Muscle of leg (tissue), 11 donors: ENCODE measurements around the gene HSPA5. TPM values are rescaled to one million over a fixed set of nuclear protein-coding genes. Genes with fewer than 3 reads are reported as not detected.
A peak's percentile ranks its signal among the peaks of the same experiment; 100 is the strongest.
"Not testable (repeated sequence)": the region's sequence is repeated elsewhere in the genome, so short reads cannot be mapped to it uniquely, and the experiment has no call there.

Source experiments
- DNase-seq: peaks from one replicate; pipeline ENCODE4 v3.0.0; 2013
- H3K27ac ChIP-seq: one replicate; pipeline ENCODE4 v1.5.1; 2013; ENCODE audit warnings: mild to moderate bottlenecking, low read length, control low read depth
- H3K27me3 ChIP-seq: one replicate; pipeline ENCODE4 v1.6.1; 2013; ENCODE audit warnings: low read length; ENCODE audit not compliant: control insufficient read depth, insufficient read depth
- H3K36me3 ChIP-seq: one replicate; pipeline ENCODE4 v1.6.1; 2013; ENCODE audit warnings: low read length; ENCODE audit not compliant: control insufficient read depth, insufficient read depth
- H3K4me1 ChIP-seq: one replicate; pipeline ENCODE4 v1.6.1; 2013; ENCODE audit warnings: low read length; ENCODE audit not compliant: control insufficient read depth, insufficient read depth
- H3K4me3 ChIP-seq: one replicate; pipeline ENCODE4 v1.5.1; 2013; ENCODE audit warnings: low read length, control low read depth
- H3K9me3 ChIP-seq: replicated peaks from 2 replicates; pipeline ENCODE4 v1.6.1; 2013; ENCODE audit warnings: low read depth, low read length; ENCODE audit not compliant: control insufficient read depth
- WGBS: methylation state at CpG from one replicate; pipeline ENCODE4 v1.1.5; 2013; ENCODE audit warnings: missing lambda C conversion rate; ENCODE audit not compliant: insufficient coverage; 5-methylcytosine and 5-hydroxymethylcytosine counted together
- polyA plus RNA-seq, 8 donors: library from polyadenylated mRNA; unstranded; fragments of 120-200 nt; gene quantifications; one replicate each; pipeline versions ENCODE4 v1.2.1 to v1.2.3, GENCODE V29; 2013; ENCODE audit warnings: inconsistent platforms in 1 of 8, low replicate concordance in 1 of 8; ENCODE audit not compliant: insufficient read length in 8 of 8, insufficient read depth in 1 of 8
- total RNA-seq: library from RNA; stranded (reverse); fragments of 120-200 nt; gene quantifications from one replicate; pipeline ENCODE4 v1.2.4, GENCODE V29; 2013

The HSPA5 gene
- total and polyA plus RNA-seq, 9 donors, result 41.0 to 266 (median 172) TPM

GRCh38 chr9:125246261-125246667 is 5.1 kb upstream of the HSPA5 start:
- no peak overlapping the region for H3K27ac ChIP-seq
- WGBS, result 87% methylated on average over 3 of the region's 6 CpGs
- H3K27me3 ChIP-seq, result peaks cover 4% of the 10 kb centered on the region
- H3K4me1 ChIP-seq, result peaks cover 3% of the 10 kb centered on the region
- no peaks in the 10 kb centered on the region for H3K9me3 ChIP-seq
- H3K4me3 ChIP-seq, result no peak overlapping the region
- no peaks in the 10 kb centered on the region for H3K36me3 ChIP-seq
- no peak for DNase-seq

GRCh38 chr9:125243792-125244260 is 2.7 kb upstream of the HSPA5 start:
- Histone ChIP-seq H3K36me3 (peaks cover 8% of the 10 kb centered on the region), H3K9me3 (no peaks in the 10 kb centered on the region), H3K4me3 (no peak overlapping the region), H3K27ac (no peak overlapping the region), H3K27me3 (peaks cover 4% of the 10 kb centered on the region), H3K4me1 (peaks cover 10% of the 10 kb centered on the region)
- 100% methylated on average over 1 of the region's 15 CpGs for WGBS
- no peak for DNase-seq

- 22% methylated on average over 20 of the region's 27 CpGs for WGBS
Measured at GRCh38 chr9:125241863-125242739, 958 bp upstream of the HSPA5 start.

GRCh38 chr9:125240649-125240999 is 519 bp downstream of the HSPA5 start:
- H3K4me1 ChIP-seq, result peaks cover 21% of the 10 kb centered on the region
- H3K36me3 ChIP-seq, result peaks cover 38% of the 10 kb centered on the region
- no peaks in the 10 kb centered on the region for H3K27me3 ChIP-seq
- H3K9me3 ChIP-seq, result no peaks in the 10 kb centered on the region
- peak; percentile 49 for DNase-seq
- H3K4me3 ChIP-seq, result peak overlapping the region; percentile 99
- H3K27ac ChIP-seq, result peak overlapping the region; percentile 94
- under 1% methylated on average over 31 of the region's 33 CpGs for WGBS

More at GRCh38 chr9:125241863-125242739, 958 bp upstream of the HSPA5 start:
- H3K27me3 ChIP-seq, result peaks cover 2% of the 10 kb centered on the region
- H3K36me3 ChIP-seq, result peaks cover 25% of the 10 kb centered on the region
- H3K4me3 ChIP-seq, result peak overlapping the region; percentile 87
- peak overlapping the region; percentile 98 for H3K27ac ChIP-seq
- DNase-seq, result no peak
- H3K4me1 ChIP-seq, result peaks cover 19% of the 10 kb centered on the region
- no peaks in the 10 kb centered on the region for H3K9me3 ChIP-seq

GRCh38 chr9:125239631-125240597 is 1.2 kb downstream of the HSPA5 start:
- no CpG with 5 or more reads among the region's 8 CpGs for WGBS
- DNase-seq, result no peak
- H3K36me3 ChIP-seq, result peaks cover 43% of the 10 kb centered on the region
- peak overlapping the region; percentile 94 for H3K27ac ChIP-seq
- no peaks in the 10 kb centered on the region for H3K27me3 ChIP-seq
- peak overlapping the region; percentile 99 for H3K4me3 ChIP-seq
- H3K4me1 ChIP-seq, result peaks cover 21% of the 10 kb centered on the region
- no peaks in the 10 kb centered on the region for H3K9me3 ChIP-seq

- no peak overlapping the region for H3K27ac ChIP-seq
- peaks cover 21% of the 10 kb centered on the region for H3K4me1 ChIP-seq
- peaks cover 48% of the 10 kb centered on the region for H3K36me3 ChIP-seq
- 82% methylated on average over 6 of the region's 14 CpGs for WGBS
- DNase-seq, result no peak
- no peaks in the 10 kb centered on the region for H3K9me3 ChIP-seq
- peak overlapping the region; percentile 99 for H3K4me3 ChIP-seq
- no peaks in the 10 kb centered on the region for H3K27me3 ChIP-seq
Measured at GRCh38 chr9:125238915-125239446, 2.2 kb downstream of the HSPA5 start.

- Histone ChIP-seq H3K9me3 (no peaks in the 10 kb centered on the region), H3K4me3 (peak overlapping the region; percentile 1), H3K4me1 (peaks cover 21% of the 10 kb centered on the region), H3K27me3 (no peaks in the 10 kb centered on the region), H3K27ac (no peak overlapping the region), H3K36me3 (peaks cover 52% of the 10 kb centered on the region)
- no peak for DNase-seq
- WGBS, result 89% methylated on average over 6 of the region's 7 CpGs
Measured at GRCh38 chr9:125238127-125238914, 2.8 kb downstream of the HSPA5 start.

- DNase-seq, H3K27me3 ChIP-seq, H3K9me3 ChIP-seq, H3K27ac ChIP-seq, H3K4me3 ChIP-seq: not testable (repeated sequence)
- Histone ChIP-seq H3K36me3 (peaks cover 56% of the 10 kb centered on the region), H3K4me1 (peaks cover 18% of the 10 kb centered on the region)
- no CpG with 5 or more reads among the region's 5 CpGs for WGBS
Measured at GRCh38 chr9:125236520-125237159, 4.5 kb downstream of the HSPA5 start.
